Mesenchymal stem cell (in vitro differentiated cells and primary cell): ENCODE measurements around the gene RAB4B.
"Not testable (repeated sequence)": the region's sequence is repeated elsewhere in the genome, so short reads cannot be mapped to it uniquely, and the experiment has no call there.

ENCODE experiments used
- DNase-seq: peaks from one replicate; pipeline ENCODE4 v3.0.0-alpha.2; 2013
- H2AFZ ChIP-seq: one replicate; pipeline ENCODE4 v1.6.1; 2013; ENCODE audit warnings: low read depth, mild to moderate bottlenecking, control low read depth, inconsistent platforms, low read length, moderate library complexity
- H2AK5ac ChIP-seq: 2 replicates; pipeline ENCODE4 v1.6.1; 2013; ENCODE audit warnings: low read length, moderate library complexity, mild to moderate bottlenecking, inconsistent platforms; ENCODE audit not compliant: severe bottlenecking
- H2BK120ac ChIP-seq: one replicate; pipeline ENCODE4 v1.6.1; 2013; ENCODE audit warnings: low read depth, mild to moderate bottlenecking, inconsistent platforms, low read length, moderate library complexity
- H2BK12ac ChIP-seq, 2 experiments: one replicate each; pipeline ENCODE4 v1.6.1; 2013; ENCODE audit warnings: inconsistent platforms in 2 of 2, low read length in 2 of 2, mild to moderate bottlenecking in 2 of 2, moderate library complexity in 2 of 2, control low read depth in 1 of 2
- H2BK15ac ChIP-seq: one replicate; pipeline ENCODE4 v1.6.1; 2013; ENCODE audit warnings: mild to moderate bottlenecking, low read depth, inconsistent platforms; ENCODE audit not compliant: poor library complexity, severe bottlenecking
- H2BK5ac ChIP-seq: 2 replicates; pipeline ENCODE4 v1.6.1; 2013; ENCODE audit warnings: low read depth, mild to moderate bottlenecking, low read length, control low read depth, inconsistent platforms; ENCODE audit not compliant: poor library complexity, severe bottlenecking
- H3K14ac ChIP-seq, 2 experiments: one replicate each; pipeline ENCODE4 v1.6.1; 2013; ENCODE audit warnings: inconsistent platforms in 2 of 2, low read length in 2 of 2, control low read depth in 1 of 2, mild to moderate bottlenecking in 1 of 2, moderate library complexity in 1 of 2
- H3K18ac ChIP-seq, 2 experiments: one replicate each; pipeline ENCODE4 v1.6.1; 2013; ENCODE audit warnings: inconsistent platforms in 2 of 2, low read length in 2 of 2, control low read depth in 1 of 2, low read depth in 1 of 2, mild to moderate bottlenecking in 1 of 2
- H3K23ac ChIP-seq, 2 experiments: one replicate each; pipeline ENCODE4 v1.6.1; 2013; ENCODE audit warnings: inconsistent platforms in 2 of 2, low read length in 2 of 2, mild to moderate bottlenecking in 2 of 2, moderate library complexity in 2 of 2, control low read depth in 1 of 2
- H3K27ac ChIP-seq: 2 replicates; pipeline ENCODE4 v1.5.1; 2013; ENCODE audit warnings: mild to moderate bottlenecking, moderate library complexity, low read length, control low read depth, inconsistent platforms; ENCODE audit not compliant: poor library complexity, severe bottlenecking
- H3K27me3 ChIP-seq, 2 experiments: 2 replicates each; pipeline versions ENCODE4 v1.6.1 to v1.7.0; 2013; ENCODE audit warnings: low read length in 2 of 2, mild to moderate bottlenecking in 2 of 2, moderate library complexity in 2 of 2, control low read depth in 1 of 2, inconsistent platforms in 1 of 2; ENCODE audit not compliant: control insufficient read depth in 1 of 2, insufficient read depth in 1 of 2
- H3K36me3 ChIP-seq, 2 experiments: 2 replicates each; pipeline versions ENCODE4 v1.6.1 to v1.7.0; 2013; ENCODE audit warnings: low read length in 2 of 2, control low read depth in 1 of 2, inconsistent platforms in 1 of 2, low read depth in 1 of 2, mild to moderate bottlenecking in 1 of 2; ENCODE audit not compliant: insufficient read depth in 2 of 2, control insufficient read depth in 1 of 2
- H3K4ac ChIP-seq, 2 experiments: one replicate each; pipeline ENCODE4 v1.6.1; 2013; ENCODE audit warnings: inconsistent platforms in 2 of 2, low read length in 2 of 2, mild to moderate bottlenecking in 2 of 2, moderate library complexity in 2 of 2, control low read depth in 1 of 2, low read depth in 1 of 2
- H3K4me1 ChIP-seq: 2 replicates; pipeline ENCODE4 v1.6.1; 2013; ENCODE audit warnings: low read depth, low read length, control low read depth; ENCODE audit not compliant: control insufficient read depth, insufficient read depth
- H3K4me2 ChIP-seq: 2 replicates; pipeline ENCODE4 v1.6.1; 2013; ENCODE audit warnings: low read length, mild to moderate bottlenecking, inconsistent platforms; ENCODE audit not compliant: poor library complexity, severe bottlenecking
- H3K4me3 ChIP-seq, 2 experiments: 2 replicates each; pipeline versions ENCODE4 v1.5.1 to v1.7.0; 2013; ENCODE audit warnings: low read length in 2 of 2, mild to moderate bottlenecking in 2 of 2, control low read depth in 1 of 2, low read depth in 1 of 2; ENCODE audit not compliant: insufficient read depth in 1 of 2
- H3K79me1 ChIP-seq: replicated peaks from 2 replicates; pipeline ENCODE4 v1.6.1; 2013; ENCODE audit warnings: mild to moderate bottlenecking, control low read depth, low read length, inconsistent platforms; ENCODE audit not compliant: poor library complexity, severe bottlenecking
- H3K9ac ChIP-seq: 2 replicates; pipeline ENCODE4 v1.7.0; 2013; ENCODE audit warnings: mild to moderate bottlenecking, low read length, moderate library complexity
- H3K9me3 ChIP-seq: 2 replicates; pipeline ENCODE4 v1.7.0; 2013; ENCODE audit warnings: mild to moderate bottlenecking, low read length; ENCODE audit not compliant: control insufficient read depth
- H4K8ac ChIP-seq: one replicate; pipeline ENCODE4 v1.6.1; 2013; ENCODE audit warnings: inconsistent platforms, mild to moderate bottlenecking, low read length, moderate library complexity
- H4K91ac ChIP-seq: one replicate; pipeline ENCODE4 v1.6.1; 2013; ENCODE audit warnings: mild to moderate bottlenecking, low read length, inconsistent platforms
- WGBS: methylation state at CpG from one replicate; pipeline ENCODE4 v1.1.7; 2013; ENCODE audit warnings: mixed read lengths; 5-methylcytosine and 5-hydroxymethylcytosine counted together

Gene RAB4B

GRCh38 chr19:40813182-40813581, 35.1 kb downstream of the RAB4B start:
- peak overlapping the region; percentile 33 for H2BK15ac ChIP-seq
- 69% methylated on average over 2 of the region's 4 CpGs for WGBS
- peak overlapping the region in 1 of 2 experiments; percentile 55 for H2BK12ac ChIP-seq
- H3K4me2 ChIP-seq, result no peak overlapping the region
- H4K91ac ChIP-seq, result peak overlapping the region; percentile 64
- H3K4ac ChIP-seq, result peak overlapping the region; percentile 1 to 53
- peaks cover 0 to 27% of the 10 kb centered on the region in 2 experiments for H3K27me3 ChIP-seq
- H3K4me1 ChIP-seq, result peaks cover 19% of the 10 kb centered on the region
- no peak overlapping the region for H2BK120ac ChIP-seq
- no peak for DNase-seq
- H3K9me3 ChIP-seq, result no peaks in the 10 kb centered on the region
- no peak overlapping the region for H3K4me3 ChIP-seq
- H3K79me1 ChIP-seq, result peaks cover 15% of the 10 kb centered on the region
- no peak overlapping the region for H2AFZ ChIP-seq
- H2AK5ac ChIP-seq, result no peak overlapping the region
- H3K36me3 ChIP-seq, result peaks cover 19 to 20% of the 10 kb centered on the region in 2 experiments
- H3K14ac ChIP-seq, result peak overlapping the region in 1 of 2 experiments; percentile 94
- H3K18ac ChIP-seq, result peak overlapping the region; percentile 34 to 86
- peak overlapping the region in 1 of 2 experiments; percentile 70 for H3K23ac ChIP-seq
- H2BK5ac ChIP-seq, result no peak overlapping the region
- H3K9ac ChIP-seq, result no peak overlapping the region
- peak overlapping the region; percentile 53 for H4K8ac ChIP-seq
- no peak overlapping the region for H3K27ac ChIP-seq

- Histone ChIP-seq H3K9ac (no peak overlapping the region), H3K9me3 (no peaks in the 10 kb centered on the region), H3K4me3 (no peak overlapping the region), H3K23ac (no peak overlapping the region), H3K4me2 (no peak overlapping the region), H2AK5ac (no peak overlapping the region), H2BK12ac (no peak overlapping the region), H3K79me1 (peaks cover under 1% of the 10 kb centered on the region), H2BK5ac (no peak overlapping the region), H4K91ac (no peak overlapping the region), H3K36me3 (no peaks in the 10 kb centered on the region), H4K8ac (no peak overlapping the region), H3K4ac (no peak overlapping the region), H3K4me1 (peaks cover 19% of the 10 kb centered on the region), H2BK15ac (no peak overlapping the region), H3K27me3 (peaks cover 0 to 27% of the 10 kb centered on the region in 2 experiments), H3K27ac (no peak overlapping the region), H3K14ac (no peak overlapping the region), H2AFZ (no peak overlapping the region), H3K18ac (no peak overlapping the region), H2BK120ac (no peak overlapping the region)
- no peak for DNase-seq
- 65% methylated on average over 3 of the region's 4 CpGs for WGBS
Measured at GRCh38 chr19:40815223-40815622, 37.2 kb downstream of the RAB4B start.

GRCh38 chr19:40818480-40819399, 40.7 kb downstream of the RAB4B start:
- H3K79me1 ChIP-seq, H2BK15ac ChIP-seq, H2AK5ac ChIP-seq, H2BK120ac ChIP-seq, H3K4ac ChIP-seq, H3K27ac ChIP-seq, H3K9me3 ChIP-seq, H2BK5ac ChIP-seq, H2AFZ ChIP-seq, H3K36me3 ChIP-seq: not testable (repeated sequence)
- peak overlapping the region; percentile 67 to 92 for H3K18ac ChIP-seq
- H3K4me2 ChIP-seq, result peak overlapping the region; percentile 74
- DNase-seq, result peak; percentile 82
- H3K9ac ChIP-seq, result peak overlapping the region; percentile 54
- H3K27me3 ChIP-seq, result peaks cover 0 to 12% of the 10 kb centered on the region in 2 experiments
- peak overlapping the region; percentile 60 for H4K8ac ChIP-seq
- peak overlapping the region; percentile 83 for H4K91ac ChIP-seq
- H3K14ac ChIP-seq, result peak overlapping the region in 1 of 2 experiments; percentile 36
- H2BK12ac ChIP-seq, result peak overlapping the region in 1 of 2 experiments; percentile 71
- peak overlapping the region in 1 of 2 experiments; percentile 60 for H3K23ac ChIP-seq
- H3K4me3 ChIP-seq, result peak overlapping the region; percentile 44 to 71
- WGBS, result 73% methylated on average over 12 of the region's 36 CpGs
- H3K4me1 ChIP-seq, result peaks cover 14% of the 10 kb centered on the region

- H2AFZ ChIP-seq, H3K9me3 ChIP-seq, H2BK5ac ChIP-seq, H3K27ac ChIP-seq, H3K23ac ChIP-seq, H2BK15ac ChIP-seq, H3K9ac ChIP-seq, H3K14ac ChIP-seq, H4K91ac ChIP-seq, H3K27me3 ChIP-seq, H4K8ac ChIP-seq, H3K4me2 ChIP-seq, H3K36me3 ChIP-seq, H3K4me3 ChIP-seq, H3K4ac ChIP-seq, H3K79me1 ChIP-seq, H2BK12ac ChIP-seq, H2BK120ac ChIP-seq, H3K18ac ChIP-seq, H2AK5ac ChIP-seq: not testable (repeated sequence)
- peaks cover 14% of the 10 kb centered on the region for H3K4me1 ChIP-seq
- 100% methylated on average over 2 of the region's 6 CpGs for WGBS
- peak; percentile 47 for DNase-seq
Measured at GRCh38 chr19:40819479-40820234, 41.6 kb downstream of the RAB4B start.
